NCI-H2029 treated with DMSO at 0.1 percent for 48 hours (cell line): ENCODE data around the gene CCP110.

ENCODE experiments used
- DNase-seq: peaks from one replicate; lab custom pipeline; 2025; lab: John Stamatoyannopoulos, UW

Gene CCP110

DNA sequence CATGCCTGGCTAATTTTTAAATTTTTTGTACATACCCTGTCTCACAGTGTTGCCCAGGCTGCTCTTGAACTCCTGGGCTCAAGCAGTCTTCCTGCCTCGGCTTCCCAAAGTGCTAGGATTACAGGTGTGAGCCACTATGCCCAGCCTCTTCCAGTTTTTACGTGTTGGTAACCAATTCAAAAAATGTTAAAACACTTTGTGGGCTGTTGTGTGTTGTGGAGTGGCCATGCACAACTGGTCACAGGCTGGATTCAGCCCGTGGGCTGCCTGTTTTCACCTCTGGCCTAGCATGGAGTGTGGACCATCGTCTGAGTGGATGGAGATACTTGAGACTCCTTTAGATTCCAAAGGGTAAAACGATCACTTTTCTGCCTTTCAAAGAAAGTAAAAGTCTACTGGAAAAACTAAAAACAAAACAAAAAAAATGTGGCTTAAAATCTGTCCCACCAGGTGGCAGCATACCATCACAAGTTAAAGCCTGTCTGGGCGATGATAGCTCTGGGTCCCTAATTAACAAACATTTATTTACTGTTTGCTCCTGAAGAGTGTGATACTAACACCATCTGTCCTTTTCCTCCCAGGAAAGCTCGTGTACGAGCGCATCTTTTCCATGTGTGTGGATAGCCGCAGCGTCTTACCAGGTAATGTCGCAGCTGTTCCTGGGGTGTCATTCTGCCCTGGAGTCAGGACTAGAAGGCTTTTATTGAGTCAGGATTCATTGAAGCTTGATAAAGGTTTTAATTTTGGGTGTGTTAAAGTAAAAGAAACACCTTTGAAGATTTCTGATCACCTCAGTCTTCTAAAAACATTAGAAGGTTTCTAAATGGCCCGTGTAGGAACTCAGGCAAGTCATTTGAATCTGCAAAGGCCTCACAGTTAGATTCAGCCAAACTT lies 77.6 kb downstream of the CCP110 start:
- DNase-seq: peak; percentile 43
